Heart left ventricle (tissue), 13 donors: ENCODE data around the gene EXOC4.

Experiments used
- CTCF ChIP-seq, 12 donors: fragments of 200-600 bp; sonication (generic) in 4 of 12; IDR thresholded peaks; one replicate each; pipeline versions ENCODE4 v1.5.0 to v1.8.0; 2018 to 2022; ENCODE audit warnings: antibody characterized with exemption in 12 of 12, mild to moderate bottlenecking in 5 of 12
- POLR2A ChIP-seq, 2 donors: fragments of 450-650 bp; IDR thresholded peaks; one replicate each; pipeline ENCODE4 v1.6.1; 2017; ENCODE audit warnings: antibody characterized with exemption in 2 of 2, mild to moderate bottlenecking in 2 of 2, moderate library complexity in 2 of 2
- donor health status: ischemic (EF 13 %, LVEDD 7.1; RV severe dilation, severe dysfunction).
- donor health status: DM: no; HTN: yes; CAD: no.
- donor health status: DM: no; HTN: no; CAD: no.
- donor health status: ischemic (EF 25% LVEDD 6.9; RV normal size, moderate dysfunction).
- donor health status: ischemic (EF 25% LVEDD 5.7; RV mildly dilated, moderate dysfunction).
- donor health status: ischemic (EF 35%, LVEDD 5.7; RV mildly dilated, moderate dysfunction).
- donor health status: nonischemic (EF 11% LVEDD 7.7; RV severe dilation, severe dysfunction).
- donor health status: DM: yes; HTN: yes; CAD: no.
- donor health status: PGD.
- donor health status: ischemic (EF 29% LVEDD 5.4; RV normal size, mild dysfunction).
- donor health status: nonischemic (EF 23%, LVEDD 6.1; RV moderate dilation, normal function).

- TF ChIP-seq CTCF (IDR thresholded peaks at IDR 0.05) (no peak), POLR2A (IDR thresholded peaks at IDR 0.05) (no peak)
Observed at GRCh38 chr7:133386205-133386604, 133.3 kb downstream of the EXOC4 start.
